AG09319 (cell line): Measurements from ENCODE around the gene LTA.

Experiments used
- DNase-seq: peaks from one replicate; pipeline ENCODE4 v3.0.0-alpha.2; 2010; ENCODE audit warnings: low read depth; ENCODE audit errors: extremely low read depth
- CTCF ChIP-seq: IDR thresholded peaks from 2 replicates; pipeline ENCODE4 v1.5.1; 2011; ENCODE audit warnings: low read depth, mild to moderate bottlenecking, inconsistent platforms, low read length, moderate library complexity

The LTA gene

GRCh38 chr6:31579119-31579505 is 7.0 kb downstream of the LTA start:
- no peak for TF ChIP-seq CTCF
- DNase-seq, result no peak

- no peak for TF ChIP-seq CTCF
- DNase-seq, result no peak
These were observed 7.7 kb downstream of the LTA start for GRCh38 chr6:31579546-31580437.

- TF ChIP-seq CTCF, result no peak
- no peak for DNase-seq
These were observed 8.3 kb downstream of the LTA start for GRCh38 chr6:31580438-31580740.

- peak; percentile 76 for TF ChIP-seq CTCF
- DNase-seq, result peak; percentile 51
These were observed 8.8 kb downstream of the LTA start for GRCh38 chr6:31580807-31581433.

- TF ChIP-seq CTCF, result no peak
- no peak for DNase-seq
These were observed 9.5 kb downstream of the LTA start for GRCh38 chr6:31581434-31582229.

GRCh38 chr6:31582230-31582643 is 10.1 kb downstream of the LTA start, which contains the start of gene LTB:
Gene LTB (minus strand): TSS chr6:31582424. CDS start chr6:31582417, 7 bp downstream.
- no peak for TF ChIP-seq CTCF
- no peak for DNase-seq
